ENCODE data around the gene ASPHD1.
"Not testable (repeated sequence)": the region's sequence is repeated elsewhere in the genome, so short reads cannot be mapped to it uniquely, and the experiment has no call there.

Gene ASPHD1

GRCh38 chr16:29877266-29877961 is 22.9 kb upstream of the ASPHD1 start:
- peak; percentile 59 for DNase-seq

GRCh38 chr16:29878172-29878571 is 22.1 kb upstream of the ASPHD1 start:
- no peak for DNase-seq

GRCh38 chr16:29881050-29881449 is 19.2 kb upstream of the ASPHD1 start:
- no peak for DNase-seq

GRCh38 chr16:29883987-29884386 is 16.3 kb upstream of the ASPHD1 start:
- no peak for DNase-seq

GRCh38 chr16:29889372-29889771 is 10.9 kb upstream of the ASPHD1 start:
- DNase-seq, result not testable (repeated sequence)

- no peak for DNase-seq
Observed at GRCh38 chr16:29891525-29892457, 8.5 kb upstream of the ASPHD1 start.

GRCh38 chr16:29892458-29892813 is 7.9 kb upstream of the ASPHD1 start:
- DNase-seq, result no peak

GRCh38 chr16:29893553-29893952 is 6.7 kb upstream of the ASPHD1 start:
- no peak for DNase-seq

- no peak for DNase-seq
Observed at GRCh38 chr16:29894352-29894751, 5.9 kb upstream of the ASPHD1 start.

GRCh38 chr16:29896841-29897240 is 3.4 kb upstream of the ASPHD1 start:
- no peak for DNase-seq

- no peak for DNase-seq
Observed at GRCh38 chr16:29897333-29897732, 3.0 kb upstream of the ASPHD1 start.

GRCh38 chr16:29898135-29898803 is 2.0 kb upstream of the ASPHD1 start:
- no peak for DNase-seq

GRCh38 chr16:29898804-29899515 is 1.3 kb upstream of the ASPHD1 start:
- DNase-seq, result no peak

- no peak for DNase-seq
Observed at GRCh38 chr16:29899516-29900101, 679 bp upstream of the ASPHD1 start, which contains the start of gene SEZ6L2. TSS of gene SEZ6L2 (minus strand) at chr16:29899550. CDS start at chr16:29899019, 531 bp downstream.

GRCh38 chr16:29900888-29901606 is 759 bp downstream of the ASPHD1 start:
- DNase-seq, result no peak

GRCh38 chr16:29901607-29901945 is 1.3 kb downstream of the ASPHD1 start:
- DNase-seq, result no peak

GRCh38 chr16:29903590-29903989 is 3.3 kb downstream of the ASPHD1 start:
- no peak for DNase-seq

GRCh38 chr16:29904947-29905346 is 4.7 kb downstream of the ASPHD1 start:
- no peak for DNase-seq

GRCh38 chr16:29905668-29906067 is 5.4 kb downstream of the ASPHD1 start:
- DNase-seq, result no peak

- no peak for DNase-seq
Observed at GRCh38 chr16:29906520-29907244, 6.4 kb downstream of the ASPHD1 start.

- DNase-seq, result no peak
Observed at GRCh38 chr16:29907973-29908372, 7.7 kb downstream of the ASPHD1 start.
